Activated CD4-positive, CD25-positive, alpha-beta regulatory T cell (primary cell): ENCODE data around the gene C1orf87.

Experiments
- DNase-seq, 4 experiments: peaks; one replicate each; lab custom pipeline; 2025; lab: John Stamatoyannopoulos, UW

The C1orf87 gene

GRCh38 chr1:60059468-60059867 is 14.1 kb downstream of the C1orf87 start:
- no peak for DNase-seq

- DNase-seq = no peak
Measured at GRCh38 chr1:60055336-60055735, 18.2 kb downstream of the C1orf87 start.

GRCh38 chr1:60054374-60054773 is 19.2 kb downstream of the C1orf87 start:
- DNase-seq = no peak

- DNase-seq = no peak
Measured at GRCh38 chr1:60052601-60053000, 21.0 kb downstream of the C1orf87 start.

- DNase-seq = no peak
Measured at GRCh38 chr1:60051191-60051590, 22.4 kb downstream of the C1orf87 start.

GRCh38 chr1:60049188-60049587 is 24.4 kb downstream of the C1orf87 start:
- DNase-seq = no peak

GRCh38 chr1:60044881-60045280 is 28.7 kb downstream of the C1orf87 start:
- no peak for DNase-seq

GRCh38 chr1:60041783-60042182 is 31.8 kb downstream of the C1orf87 start:
- DNase-seq = no peak

- DNase-seq = no peak
Measured at GRCh38 chr1:60037669-60038068, 35.9 kb downstream of the C1orf87 start.

- DNase-seq = no peak
Measured at GRCh38 chr1:60036856-60037460, 36.6 kb downstream of the C1orf87 start.

- DNase-seq = no peak
Measured at GRCh38 chr1:60035921-60036320, 37.6 kb downstream of the C1orf87 start.

- DNase-seq = no peak
Measured at GRCh38 chr1:60034999-60035398, 38.6 kb downstream of the C1orf87 start.

- no peak for DNase-seq
Measured at GRCh38 chr1:60033066-60033465, 40.5 kb downstream of the C1orf87 start.

- no peak for DNase-seq
Measured at GRCh38 chr1:60031146-60031545, 42.4 kb downstream of the C1orf87 start.

GRCh38 chr1:60025552-60025951 is 48.0 kb downstream of the C1orf87 start:
- DNase-seq = no peak

GRCh38 chr1:60017508-60018205 is 55.9 kb downstream of the C1orf87 start:
- no peak for DNase-seq

GRCh38 chr1:60010690-60011089 is 62.9 kb downstream of the C1orf87 start:
- no peak for DNase-seq

GRCh38 chr1:60008500-60008899 is 65.1 kb downstream of the C1orf87 start:
- DNase-seq = no peak

GRCh38 chr1:60000625-60001024 is 72.9 kb downstream of the C1orf87 start:
- DNase-seq = no peak

- DNase-seq = no peak
Measured at GRCh38 chr1:59999746-60000145, 73.8 kb downstream of the C1orf87 start.

GRCh38 chr1:59999006-59999405 is 74.6 kb downstream of the C1orf87 start:
- no peak for DNase-seq

GRCh38 chr1:59997479-59998115 is 76.0 kb downstream of the C1orf87 start:
- DNase-seq = no peak
